Measurements from ENCODE around the gene CLEC7A. TPM values are rescaled to one million over a fixed set of nuclear protein-coding genes. Genes with fewer than 3 reads are reported as not detected.

CLEC7A gene
- polyA plus RNA-seq, 3 donors from 2014 or later, result 1.4 to 2.0 TPM; not detected in 1

GRCh38 chr12:10158406-10158805 lies 28.4 kb upstream of the CLEC7A start:
- peaks cover 8 to 9% of the 10 kb centered on the region in 2 donors for H3K4me1 Mint-ChIP-seq
- no peak for DNase-seq
- H3K27ac Mint-ChIP-seq, result no peak overlapping the region
- H3K4me3 Mint-ChIP-seq, result no peak overlapping the region
- H3K36me3 Mint-ChIP-seq, result no peaks in the 10 kb centered on the region
- H3K9me3 Mint-ChIP-seq, result no peaks in the 10 kb centered on the region
- H3K27me3 Mint-ChIP-seq (ENCODE audit: low read depth in 3 of 3), result peaks cover 0 to 8% (median 2%) of the 10 kb centered on the region in 3 donors

- H3K27ac Mint-ChIP-seq, result no peak overlapping the region
- no peak overlapping the region for H3K4me3 Mint-ChIP-seq
- H3K27me3 Mint-ChIP-seq (ENCODE audit: low read depth in 3 of 3), result peaks cover 0 to 10% (median 6%) of the 10 kb centered on the region in 3 donors
- no peaks in the 10 kb centered on the region for H3K9me3 Mint-ChIP-seq
- peaks cover 14 to 15% of the 10 kb centered on the region in 2 donors for H3K4me1 Mint-ChIP-seq
- DNase-seq, result no peak
- no peaks in the 10 kb centered on the region for H3K36me3 Mint-ChIP-seq
Measured at GRCh38 chr12:10155966-10156365, 26.0 kb upstream of the CLEC7A start.

GRCh38 chr12:10154145-10154496 lies 24.1 kb upstream of the CLEC7A start:
- Mint-ChIP-seq H3K27me3 (ENCODE audit: low read depth in 3 of 3) (peaks cover 0 to 6% (median 6%) of the 10 kb centered on the region in 3 donors), H3K36me3 (no peaks in the 10 kb centered on the region), H3K27ac (peak overlapping the region in 1 of 6 donors; percentile 85), H3K4me3 (peak overlapping the region; percentile 91 to 93 (median 93)), H3K4me1 (peaks cover 14 to 15% of the 10 kb centered on the region in 2 donors), H3K9me3 (no peaks in the 10 kb centered on the region)
- no peak for DNase-seq

GRCh38 chr12:10153271-10154144 lies 23.5 kb upstream of the CLEC7A start:
- Mint-ChIP-seq H3K4me3 (peak overlapping the region; percentile 91 to 93 (median 93)), H3K27me3 (ENCODE audit: low read depth in 3 of 3) (peaks cover 0 to 6% (median 6%) of the 10 kb centered on the region in 3 donors), H3K9me3 (no peaks in the 10 kb centered on the region), H3K27ac (peak overlapping the region in 5 of 6 donors; percentile 69 to 85 (median 82)), H3K36me3 (no peaks in the 10 kb centered on the region), H3K4me1 (peaks cover 14 to 15% of the 10 kb centered on the region in 2 donors)
- peak; percentile 64 to 72 (median 72) for DNase-seq

GRCh38 chr12:10151621-10152020 lies 21.6 kb upstream of the CLEC7A start:
- Mint-ChIP-seq H3K27ac (no peak overlapping the region), H3K27me3 (ENCODE audit: low read depth in 3 of 3) (peaks cover 1 to 9% (median 6%) of the 10 kb centered on the region in 3 donors), H3K4me3 (no peak overlapping the region), H3K36me3 (no peaks in the 10 kb centered on the region), H3K4me1 (peaks cover 14 to 15% of the 10 kb centered on the region in 2 donors), H3K9me3 (peaks cover 0 to 2% (median 0%) of the 10 kb centered on the region in 6 donors)
- no peak for DNase-seq

GRCh38 chr12:10147714-10148403 lies 17.9 kb upstream of the CLEC7A start:
- Mint-ChIP-seq H3K36me3 (no peaks in the 10 kb centered on the region), H3K27ac (no peak overlapping the region), H3K9me3 (peaks cover 0 to 2% (median 0%) of the 10 kb centered on the region in 6 donors), H3K4me3 (no peak overlapping the region), H3K4me1 (peaks cover under 1% of the 10 kb centered on the region in 2 donors), H3K27me3 (ENCODE audit: low read depth in 3 of 3) (peaks cover 0 to 5% (median 1%) of the 10 kb centered on the region in 3 donors)
- no peak for DNase-seq

GRCh38 chr12:10142976-10143589 lies 13.1 kb upstream of the CLEC7A start:
- no peak overlapping the region for H3K27ac Mint-ChIP-seq
- peaks cover 0 to 3% (median 1%) of the 10 kb centered on the region in 3 donors for H3K27me3 Mint-ChIP-seq (ENCODE audit: low read depth in 3 of 3)
- no peak overlapping the region for H3K4me3 Mint-ChIP-seq
- no peak for DNase-seq
- peaks cover 0 to 2% (median 0%) of the 10 kb centered on the region in 6 donors for H3K9me3 Mint-ChIP-seq
- H3K36me3 Mint-ChIP-seq, result no peaks in the 10 kb centered on the region
- peaks cover 0 to 1% of the 10 kb centered on the region in 2 donors for H3K4me1 Mint-ChIP-seq

GRCh38 chr12:10140001-10140400 lies 10.0 kb upstream of the CLEC7A start:
- H3K9me3 Mint-ChIP-seq, result no peaks in the 10 kb centered on the region
- H3K4me1 Mint-ChIP-seq, result peaks cover 0 to 1% of the 10 kb centered on the region in 2 donors
- H3K27me3 Mint-ChIP-seq (ENCODE audit: low read depth in 3 of 3), result no peaks in the 10 kb centered on the region
- no peak overlapping the region for H3K4me3 Mint-ChIP-seq
- H3K27ac Mint-ChIP-seq, result no peak overlapping the region
- DNase-seq, result peak; percentile 31 to 50 (median 42)
- H3K36me3 Mint-ChIP-seq, result no peaks in the 10 kb centered on the region

- Mint-ChIP-seq H3K27me3 (ENCODE audit: low read depth in 3 of 3) (peaks cover 0 to 3% (median 0%) of the 10 kb centered on the region in 3 donors), H3K27ac (no peak overlapping the region), H3K9me3 (no peaks in the 10 kb centered on the region), H3K4me1 (peaks cover 0 to 1% of the 10 kb centered on the region in 2 donors), H3K36me3 (no peaks in the 10 kb centered on the region), H3K4me3 (no peak overlapping the region)
- no peak for DNase-seq
Measured at GRCh38 chr12:10136637-10137205, 6.7 kb upstream of the CLEC7A start.

GRCh38 chr12:10135126-10135525 lies 5.1 kb upstream of the CLEC7A start:
- peaks cover 0 to 1% of the 10 kb centered on the region in 2 donors for H3K4me1 Mint-ChIP-seq
- DNase-seq, result no peak
- no peak overlapping the region for H3K27ac Mint-ChIP-seq
- H3K9me3 Mint-ChIP-seq, result no peaks in the 10 kb centered on the region
- H3K4me3 Mint-ChIP-seq, result no peak overlapping the region
- peaks cover 0 to 4% (median 2%) of the 10 kb centered on the region in 3 donors for H3K27me3 Mint-ChIP-seq (ENCODE audit: low read depth in 3 of 3)
- H3K36me3 Mint-ChIP-seq, result no peaks in the 10 kb centered on the region

- Mint-ChIP-seq H3K4me3 (no peak overlapping the region), H3K4me1 (no peaks in the 10 kb centered on the region), H3K36me3 (no peaks in the 10 kb centered on the region), H3K27me3 (ENCODE audit: low read depth in 3 of 3) (peaks cover 0 to 6% (median 2%) of the 10 kb centered on the region in 3 donors), H3K9me3 (no peaks in the 10 kb centered on the region), H3K27ac (no peak overlapping the region)
- DNase-seq, result no peak
Measured at GRCh38 chr12:10132850-10133370, 2.9 kb upstream of the CLEC7A start.

- peaks cover 0 to 14% (median 3%) of the 10 kb centered on the region in 3 donors for H3K27me3 Mint-ChIP-seq (ENCODE audit: low read depth in 3 of 3)
- H3K27ac Mint-ChIP-seq, result no peak overlapping the region
- H3K36me3 Mint-ChIP-seq, result no peaks in the 10 kb centered on the region
- H3K4me3 Mint-ChIP-seq, result no peak overlapping the region
- H3K9me3 Mint-ChIP-seq, result no peaks in the 10 kb centered on the region
- H3K4me1 Mint-ChIP-seq, result peaks cover 2 to 8% of the 10 kb centered on the region in 2 donors
- DNase-seq, result no peak
Measured at GRCh38 chr12:10131111-10131690, 1.2 kb upstream of the CLEC7A start.

- Mint-ChIP-seq H3K36me3 (no peaks in the 10 kb centered on the region), H3K9me3 (no peaks in the 10 kb centered on the region), H3K4me3 (no peak overlapping the region), H3K4me1 (peaks cover 2 to 8% of the 10 kb centered on the region in 2 donors), H3K27me3 (ENCODE audit: low read depth in 3 of 3) (peaks cover 0 to 14% (median 3%) of the 10 kb centered on the region in 3 donors), H3K27ac (no peak overlapping the region)
- DNase-seq, result no peak
Measured at GRCh38 chr12:10128687-10129086, 1.3 kb downstream of the CLEC7A start.

All from immature natural killer cell (primary cell).